Fibroblast of lung (primary cell): ENCODE results near the gene LGI2. TPM values are rescaled to one million over a fixed set of nuclear protein-coding genes. Genes with fewer than 3 reads are reported as not detected.

ENCODE experiments used
- DNase-seq, 2 donors: peaks; one replicate each; pipeline versions ENCODE4 v3.0.0 to v3.0.0-alpha.2; 2010; ENCODE audit warnings: low read depth in 2 of 2
- H2AFZ ChIP-seq: 2 replicates; pipeline ENCODE4 v1.5.1; 2012; ENCODE audit warnings: low read length, control low read depth, inconsistent platforms
- H3K27ac ChIP-seq: 2 replicates; pipeline ENCODE4 v1.5.1; 2011; ENCODE audit warnings: low read length, control low read depth; ENCODE audit not compliant: insufficient read depth
- H3K27me3 ChIP-seq: 2 replicates; pipeline ENCODE4 v1.5.1; 2011; ENCODE audit warnings: mild to moderate bottlenecking, low read length; ENCODE audit not compliant: control insufficient read depth, insufficient read depth
- H3K36me3 ChIP-seq: 2 replicates; pipeline ENCODE4 v1.5.1; 2011; ENCODE audit warnings: low read length; ENCODE audit not compliant: control insufficient read depth, insufficient read depth
- H3K4me1 ChIP-seq: 2 replicates; pipeline ENCODE4 v1.5.1; 2011; ENCODE audit warnings: low read length; ENCODE audit not compliant: control insufficient read depth, insufficient read depth; ENCODE audit errors: extremely low read depth
- H3K4me2 ChIP-seq: 2 replicates; pipeline ENCODE4 v1.5.1; 2011; ENCODE audit warnings: low read length, control low read depth; ENCODE audit not compliant: insufficient read depth; ENCODE audit errors: extremely low read depth
- H3K4me3 ChIP-seq, 4 experiments: fragments of 200-600 bp in 1 of 4; sonication (generic) in 1 of 4; replicated peaks in 1 of 4; 2 replicates each; pipeline ENCODE4 v1.5.1; 2011 to 2016; ENCODE audit warnings: low read length in 4 of 4, low read depth in 3 of 4, mild to moderate bottlenecking in 3 of 4, control low read depth in 2 of 4, inconsistent platforms in 1 of 4, mixed read lengths in 1 of 4; ENCODE audit not compliant: insufficient read depth in 1 of 4; ENCODE audit errors: control extremely low read depth in 1 of 4
- H3K79me2 ChIP-seq: 2 replicates; pipeline ENCODE4 v1.5.1; 2012; ENCODE audit warnings: mild to moderate bottlenecking, low read length, inconsistent platforms; ENCODE audit not compliant: control insufficient read depth, insufficient read depth
- H3K9ac ChIP-seq: 2 replicates; pipeline ENCODE4 v1.5.1; 2011; ENCODE audit warnings: mild to moderate bottlenecking, low read length, control low read depth; ENCODE audit not compliant: insufficient read depth
- H3K9me3 ChIP-seq: 2 replicates; pipeline ENCODE4 v1.5.1; 2012; ENCODE audit warnings: low read depth, low read length; ENCODE audit not compliant: control insufficient read depth, insufficient read depth
- H4K20me1 ChIP-seq: 2 replicates; pipeline ENCODE4 v1.5.1; 2011; ENCODE audit warnings: low read length; ENCODE audit not compliant: control insufficient read depth, insufficient read depth; ENCODE audit errors: extremely low read depth
- EZH2 ChIP-seq: IDR thresholded peaks from 2 replicates; pipeline ENCODE4 v1.5.1; 2012; ENCODE audit warnings: low read length, control low read depth, mild to moderate bottlenecking; ENCODE audit errors: missing control alignments
- polyA plus RNA-seq, 2 donors: library from polyadenylated mRNA; depleted of rRNA in 1 of 2; stranded (reverse) in 1 of 2; unstranded in 1 of 2; fragments of >200 nt; gene quantifications; 2 replicates each; pipeline ENCODE4 v1.2.1, GENCODE V29; 2011 to 2012; ENCODE audit warnings: missing spikeins in 1 of 2
- total RNA-seq: library from RNA; depleted of rRNA; stranded (reverse); fragments of >200 nt; gene quantifications from 2 replicates; pipeline ENCODE4 v1.2.1, GENCODE V29; 2014
- TF ChIP-seq, protein P1 (sequence below), 2 donors: IDR thresholded peaks in 1 of 2; conservative IDR thresholded peaks in 1 of 2; 1 replicate in 1 of 2; 2 replicates in 1 of 2; pipeline ENCODE4 v1.5.1; 2011 to 2012; ENCODE audit warnings: low read length in 2 of 2, control low read depth in 1 of 2, inconsistent platforms in 1 of 2, low read depth in 1 of 2, mild to moderate bottlenecking in 1 of 2

Gene LGI2
- total and polyA plus RNA-seq, 2 donors (not counting 1 experiment from before 2014, with no cell fraction given) = under 0.01 TPM; not detected in 1

DNA sequence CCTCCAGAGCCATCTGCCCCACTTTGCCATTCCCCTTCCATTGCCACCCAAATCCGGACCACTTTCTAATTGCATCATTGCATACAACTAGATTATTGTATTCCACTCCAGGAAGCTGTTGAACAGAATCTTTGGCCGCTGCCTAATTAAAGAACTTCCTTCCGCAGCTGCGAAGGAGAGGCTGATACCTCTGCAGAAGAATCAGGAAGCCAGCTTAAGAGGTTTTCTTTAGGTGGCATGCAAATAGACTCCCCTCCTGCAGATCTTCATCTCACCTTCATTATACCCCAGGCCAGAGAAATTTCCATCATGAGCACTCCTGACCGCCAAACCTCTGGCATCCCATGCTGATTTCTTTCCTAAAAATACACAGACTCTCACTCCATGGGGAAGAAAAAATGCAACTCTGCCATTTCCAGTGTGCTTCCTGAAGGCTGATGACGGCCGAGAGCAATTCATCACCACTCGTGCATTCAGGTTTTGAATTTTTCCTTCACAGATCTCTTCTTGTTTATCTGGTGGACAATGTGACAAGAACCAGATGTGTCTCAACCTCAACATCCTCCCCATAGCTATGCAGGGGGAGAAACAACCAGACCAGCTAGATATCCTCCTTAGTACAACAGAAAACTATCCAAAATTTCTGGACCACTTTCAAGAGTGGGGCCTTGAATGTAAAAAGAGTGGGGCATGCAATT, 31.2 kb downstream of the LGI2 start:
- H4K20me1 ChIP-seq = no peaks in the 10 kb centered on the region
- H3K9ac ChIP-seq = no peak overlapping the region
- H3K4me3 ChIP-seq = no peak overlapping the region
- H2AFZ ChIP-seq = no peak overlapping the region
- peak in 1 of 2 donors; percentile 12 for DNase-seq
- no peak overlapping the region for H3K27ac ChIP-seq
- no peaks in the 10 kb centered on the region for H3K36me3 ChIP-seq
- no peaks in the 10 kb centered on the region for H3K27me3 ChIP-seq
- TF ChIP-seq, protein P1, sequence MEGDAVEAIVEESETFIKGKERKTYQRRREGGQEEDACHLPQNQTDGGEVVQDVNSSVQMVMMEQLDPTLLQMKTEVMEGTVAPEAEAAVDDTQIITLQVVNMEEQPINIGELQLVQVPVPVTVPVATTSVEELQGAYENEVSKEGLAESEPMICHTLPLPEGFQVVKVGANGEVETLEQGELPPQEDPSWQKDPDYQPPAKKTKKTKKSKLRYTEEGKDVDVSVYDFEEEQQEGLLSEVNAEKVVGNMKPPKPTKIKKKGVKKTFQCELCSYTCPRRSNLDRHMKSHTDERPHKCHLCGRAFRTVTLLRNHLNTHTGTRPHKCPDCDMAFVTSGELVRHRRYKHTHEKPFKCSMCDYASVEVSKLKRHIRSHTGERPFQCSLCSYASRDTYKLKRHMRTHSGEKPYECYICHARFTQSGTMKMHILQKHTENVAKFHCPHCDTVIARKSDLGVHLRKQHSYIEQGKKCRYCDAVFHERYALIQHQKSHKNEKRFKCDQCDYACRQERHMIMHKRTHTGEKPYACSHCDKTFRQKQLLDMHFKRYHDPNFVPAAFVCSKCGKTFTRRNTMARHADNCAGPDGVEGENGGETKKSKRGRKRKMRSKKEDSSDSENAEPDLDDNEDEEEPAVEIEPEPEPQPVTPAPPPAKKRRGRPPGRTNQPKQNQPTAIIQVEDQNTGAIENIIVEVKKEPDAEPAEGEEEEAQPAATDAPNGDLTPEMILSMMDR (conservative IDR thresholded peaks at IDR 0.05 in 1 of 2, IDR thresholded peaks at IDR 0.05 in 1 of 2; ENCODE audit: low read depth in 1 of 2, low read length in 2 of 2) = no peak
- no peak for TF ChIP-seq EZH2
- no peaks in the 10 kb centered on the region for H3K79me2 ChIP-seq
- H3K9me3 ChIP-seq = no peaks in the 10 kb centered on the region
- no peak overlapping the region for H3K4me2 ChIP-seq
- no peaks in the 10 kb centered on the region for H3K4me1 ChIP-seq

DNA sequence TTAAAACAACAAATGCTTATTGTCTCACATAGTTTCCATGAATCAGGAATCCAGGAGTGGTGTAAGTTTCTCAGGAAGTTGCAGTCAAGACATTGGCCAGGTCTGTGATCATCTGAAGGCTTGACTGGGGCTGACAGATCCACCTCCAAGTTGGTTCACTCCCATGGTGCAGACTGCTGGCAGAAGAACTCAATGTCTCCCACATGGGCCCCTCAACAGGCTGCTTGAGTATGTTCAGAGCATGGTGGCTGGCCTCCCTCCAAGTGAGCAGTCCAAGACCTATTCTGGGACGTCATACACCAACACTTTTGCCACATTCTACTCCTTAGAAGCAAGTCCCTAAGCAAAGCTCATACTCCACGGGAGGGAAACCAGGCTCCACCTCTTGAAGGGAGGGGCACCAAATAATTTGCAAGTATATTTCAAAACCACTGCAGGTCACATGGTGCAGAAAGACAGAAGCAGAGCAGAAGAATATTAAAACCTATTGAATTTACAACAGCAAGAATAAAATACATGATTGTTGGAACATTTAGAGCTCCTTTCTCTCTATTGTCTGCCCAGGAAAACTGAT, 35.3 kb downstream of the LGI2 start:
- no peak overlapping the region for H2AFZ ChIP-seq
- no peaks in the 10 kb centered on the region for H3K36me3 ChIP-seq
- no peak overlapping the region for H3K4me2 ChIP-seq
- TF ChIP-seq, protein P1 (conservative IDR thresholded peaks at IDR 0.05 in 1 of 2, IDR thresholded peaks at IDR 0.05 in 1 of 2; ENCODE audit: low read depth in 1 of 2, low read length in 2 of 2) = no peak
- TF ChIP-seq EZH2 = no peak
- H3K4me3 ChIP-seq = no peak overlapping the region
- H3K4me1 ChIP-seq = no peaks in the 10 kb centered on the region
- no peaks in the 10 kb centered on the region for H3K9me3 ChIP-seq
- peaks cover 2% of the 10 kb centered on the region for H3K27me3 ChIP-seq
- no peak overlapping the region for H3K27ac ChIP-seq
- peak in 1 of 2 donors; percentile 9 for DNase-seq
- H3K79me2 ChIP-seq = no peaks in the 10 kb centered on the region
- no peaks in the 10 kb centered on the region for H4K20me1 ChIP-seq
- H3K9ac ChIP-seq = no peak overlapping the region

DNA sequence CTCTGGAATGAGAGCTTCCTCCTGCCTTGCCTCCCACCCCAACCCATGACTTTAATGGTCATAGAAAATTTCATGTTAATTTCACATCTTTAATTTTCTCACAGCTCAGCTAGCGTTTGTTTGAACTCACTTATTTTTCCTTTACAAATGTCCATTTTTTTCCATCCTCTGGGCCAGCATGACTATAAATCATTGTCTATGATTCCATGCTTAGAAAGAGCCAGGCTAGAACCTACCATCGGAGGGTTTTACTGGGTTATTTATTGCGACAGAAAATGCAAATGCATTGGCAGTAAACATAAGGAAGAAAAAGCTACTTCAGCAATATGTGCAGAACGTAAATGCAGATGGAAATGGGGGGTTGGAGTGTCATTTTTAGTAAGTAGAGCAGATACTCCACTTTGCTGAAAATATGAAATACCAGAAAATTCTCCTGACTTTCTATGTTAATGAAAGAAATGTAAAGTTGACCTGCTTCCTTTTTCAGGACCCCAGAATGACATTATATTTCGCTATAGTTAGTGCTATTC, 37.1 kb downstream of the LGI2 start:
- no peak for TF ChIP-seq EZH2
- TF ChIP-seq, protein P1 (conservative IDR thresholded peaks at IDR 0.05 in 1 of 2, IDR thresholded peaks at IDR 0.05 in 1 of 2; ENCODE audit: low read depth in 1 of 2, low read length in 2 of 2) = no peak
- Histone ChIP-seq H3K4me3 (no peak overlapping the region), H3K27ac (no peak overlapping the region), H3K4me2 (no peak overlapping the region), H2AFZ (no peak overlapping the region), H3K4me1 (no peaks in the 10 kb centered on the region), H3K36me3 (no peaks in the 10 kb centered on the region), H3K79me2 (no peaks in the 10 kb centered on the region), H4K20me1 (no peaks in the 10 kb centered on the region), H3K27me3 (peaks cover 2% of the 10 kb centered on the region), H3K9me3 (no peaks in the 10 kb centered on the region), H3K9ac (no peak overlapping the region)
- no peak for DNase-seq
